Activated naive CD4-positive, alpha-beta T cell treated with Interleukin-2 at 50 U/mL for 16 hours (primary cell): ENCODE data around the gene OR5AL1.
"Not testable (repeated sequence)": the region's sequence is repeated elsewhere in the genome, so short reads cannot be mapped to it uniquely, and the experiment has no call there.

Experiments used
- DNase-seq: peaks from one replicate; pipeline ENCODE4 v3.0.0-alpha.2; 2020

OR5AL1 gene

GRCh38 chr11:56412396-56412795, at the start of gene OR5AL1:
Gene OR5AL1 (plus strand): TSS chr11:56412696.
- DNase-seq, result no peak

- no peak for DNase-seq
Observed at GRCh38 chr11:56375324-56375723, 37.2 kb upstream of the OR5AL1 start, which contains the start of gene OR8U1. Gene OR8U1 (plus strand): TSS chr11:56375624. CDS start chr11:56375624, 0 bp downstream.

DNA sequence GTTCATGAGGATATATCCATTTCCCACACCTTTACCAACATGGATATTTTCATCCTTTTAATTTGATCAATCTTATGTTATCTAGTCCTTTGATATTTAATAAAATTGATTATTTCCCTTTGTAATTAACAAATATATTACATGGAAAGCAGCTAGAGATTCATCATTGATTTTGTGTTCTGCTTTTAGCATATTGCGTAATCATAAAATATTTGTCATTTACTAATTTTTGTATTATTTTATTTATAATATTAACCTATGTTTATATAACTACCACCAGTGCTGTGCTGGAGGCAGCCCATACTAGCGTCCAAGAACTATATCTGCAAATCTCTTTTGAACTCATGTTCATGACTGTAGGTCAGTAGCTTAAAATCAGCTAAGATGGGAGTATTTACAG, 32.4 kb upstream of the OR5AL1 start:
- no peak for DNase-seq

GRCh38 chr11:56394381-56394780, 18.1 kb upstream of the OR5AL1 start:
- no peak for DNase-seq

DNA sequence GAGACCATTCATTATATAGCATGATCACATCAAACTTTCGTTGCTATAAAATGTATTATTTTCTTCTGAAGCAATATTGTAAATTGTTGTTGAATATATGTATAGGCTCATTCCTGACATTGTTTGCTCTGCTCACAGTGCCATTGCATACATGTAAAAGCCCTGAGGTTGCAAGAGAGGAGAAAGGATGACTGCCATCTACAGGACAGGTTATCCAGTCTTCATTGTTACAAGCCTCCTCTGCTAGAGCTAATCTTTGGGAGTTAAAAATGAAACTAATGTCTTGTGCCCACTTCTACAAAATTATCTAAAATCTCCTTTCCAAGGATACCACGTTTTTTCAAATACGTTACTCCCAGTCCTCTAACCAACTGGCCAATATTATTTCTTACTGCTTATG, 16.4 kb upstream of the OR5AL1 start:
- DNase-seq, result no peak

- not testable (repeated sequence) for DNase-seq
Observed at GRCh38 chr11:56401858-56402461, 10.5 kb upstream of the OR5AL1 start.

GRCh38 chr11:56404393-56404792, 8.1 kb upstream of the OR5AL1 start:
- DNase-seq, result no peak

- DNase-seq, result no peak
Observed at GRCh38 chr11:56410801-56411200, 1.7 kb upstream of the OR5AL1 start.

DNA sequence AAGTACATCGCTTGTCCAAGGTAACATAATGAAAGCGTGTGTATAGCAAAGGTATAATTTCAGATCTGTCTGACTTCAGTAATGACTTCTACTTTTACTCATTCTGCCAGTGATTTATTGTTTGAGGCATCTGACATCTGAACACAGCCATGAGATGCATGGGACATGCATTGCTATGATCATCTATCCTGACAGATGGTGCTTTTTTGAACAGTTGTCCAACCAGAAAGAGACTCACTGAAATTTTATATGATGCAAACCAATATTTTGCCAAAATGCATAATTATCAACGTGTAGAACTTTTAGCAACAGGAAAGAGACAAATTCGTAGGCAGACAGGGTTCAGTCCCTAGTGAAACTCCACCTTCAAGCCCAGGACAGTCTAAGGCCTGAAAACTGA, 41.0 kb downstream of the OR5AL1 start:
- no peak for DNase-seq

GRCh38 chr11:56457076-56457475, 44.6 kb downstream of the OR5AL1 start:
- no peak for DNase-seq
